Stimulated activated CD4-positive, alpha-beta T cell treated with anti-CD3 and anti-CD28 coated beads, Interleukin-1b, Interleukin-23, amount 100 ng/mL, for 24 hours (primary cell): ENCODE results near the gene SPAG16.
"Not testable (repeated sequence)": the region's sequence is repeated elsewhere in the genome, so short reads cannot be mapped to it uniquely, and the experiment has no call there.

ENCODE experiments used
- DNase-seq, 4 experiments: peaks; one replicate each; pipeline ENCODE4 v3.0.0-alpha.2; 2020; ENCODE audit warnings: low read depth in 4 of 4, low spot score in 1 of 4

The SPAG16 gene

GRCh38 chr2:213980883-213981282 lies 696.6 kb downstream of the SPAG16 start:
- DNase-seq: no peak

GRCh38 chr2:213989207-213989606 lies 704.9 kb downstream of the SPAG16 start:
- DNase-seq: no peak

GRCh38 chr2:213991453-213992108 lies 707.3 kb downstream of the SPAG16 start:
- no peak for DNase-seq

GRCh38 chr2:213995400-213996105 lies 711.3 kb downstream of the SPAG16 start:
- no peak for DNase-seq

GRCh38 chr2:213998976-213999375 lies 714.7 kb downstream of the SPAG16 start:
- DNase-seq: not testable (repeated sequence)

GRCh38 chr2:214004463-214004862 lies 720.2 kb downstream of the SPAG16 start:
- DNase-seq: no peak

GRCh38 chr2:214005337-214005736 lies 721.1 kb downstream of the SPAG16 start:
- DNase-seq: no peak

- DNase-seq: no peak
Measured at GRCh38 chr2:214006601-214007000, 722.3 kb downstream of the SPAG16 start.

GRCh38 chr2:214011676-214012075 lies 727.4 kb downstream of the SPAG16 start:
- DNase-seq: no peak

GRCh38 chr2:214014551-214015220 lies 730.4 kb downstream of the SPAG16 start:
- no peak for DNase-seq

GRCh38 chr2:214019229-214019972 lies 735.1 kb downstream of the SPAG16 start:
- DNase-seq: no peak

GRCh38 chr2:214019973-214020345 lies 735.7 kb downstream of the SPAG16 start:
- no peak for DNase-seq

GRCh38 chr2:214029190-214029589 lies 744.9 kb downstream of the SPAG16 start:
- DNase-seq: no peak

- DNase-seq: no peak
Measured at GRCh38 chr2:214031566-214031965, 747.3 kb downstream of the SPAG16 start.

- DNase-seq: no peak
Measured at GRCh38 chr2:214034417-214034816, 750.2 kb downstream of the SPAG16 start.

- no peak for DNase-seq
Measured at GRCh38 chr2:214035091-214035852, 751.0 kb downstream of the SPAG16 start.

- no peak for DNase-seq
Measured at GRCh38 chr2:214035921-214036320, 751.7 kb downstream of the SPAG16 start.

GRCh38 chr2:214038186-214038585 lies 753.9 kb downstream of the SPAG16 start:
- DNase-seq: no peak

- no peak for DNase-seq
Measured at GRCh38 chr2:214050731-214051130, 766.5 kb downstream of the SPAG16 start.

- DNase-seq: no peak
Measured at GRCh38 chr2:214051585-214051984, 767.3 kb downstream of the SPAG16 start.

- no peak for DNase-seq
Measured at GRCh38 chr2:214052235-214052634, 768.0 kb downstream of the SPAG16 start.
